ENCODE results near the gene FBXL12. TPM values are rescaled to one million over a fixed set of nuclear protein-coding genes. Genes with fewer than 3 reads are reported as not detected.

The FBXL12 gene
- total and polyA plus RNA-seq, 2 of the 4 experiments (the other 2 are of a cell fraction) = 8.1 to 42.6 TPM

DNA sequence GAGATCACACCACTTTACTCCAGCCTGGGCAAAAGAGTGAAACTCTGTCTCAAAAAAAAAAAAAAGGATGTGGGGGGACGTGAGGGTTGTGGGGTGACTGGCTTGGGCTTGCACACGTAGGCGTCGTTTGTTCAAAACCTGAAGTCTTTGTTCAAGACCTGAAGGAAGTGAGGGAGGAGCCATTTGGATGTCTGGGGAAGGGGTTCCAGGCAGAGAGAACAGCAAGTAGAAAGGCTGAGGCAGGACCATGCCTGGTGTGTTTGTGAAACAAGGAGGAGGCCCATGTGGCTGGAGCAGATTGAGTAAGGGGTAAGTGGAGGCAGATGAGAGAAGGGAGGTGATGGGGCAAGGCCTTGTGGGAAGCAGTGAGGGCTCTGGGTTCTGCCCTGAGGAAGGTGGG is 44.1 kb upstream of the FBXL12 start:
- H2BK20ac ChIP-seq (ENCODE audit: low read depth, low read length) = no peak overlapping the region
- in situ Hi-C loops (cut with MboI; ENCODE audit: low sequenced_read_pairs) (no loop called here), intact Hi-C loops (cut with micrococcal nuclease) (no loop called here), dilution Hi-C loops (cut with HindIII; ENCODE audit: low sequenced_read_pairs, unreplicated experiment) (no loop called here)
- no peak overlapping the region for H3K9ac ChIP-seq (ENCODE audit: low read depth, low read length)
- no peak overlapping the region for H2BK120ac ChIP-seq (ENCODE audit: low read depth, low read length)
- no peak for DNase-seq
- H3K79me1 ChIP-seq (ENCODE audit: low read depth in 1 of 2, low read length in 2 of 2) = no peaks in the 10 kb centered on the region
- no peak overlapping the region for H3K4ac ChIP-seq (ENCODE audit: low read depth, low read length)
- H3K27me3 ChIP-seq (ENCODE audit: control insufficient read depth, insufficient read depth, low read length) = no peaks in the 10 kb centered on the region
- H3K36me3 ChIP-seq (ENCODE audit: control insufficient read depth, insufficient read depth, low read length) = no peaks in the 10 kb centered on the region
- H3K56ac ChIP-seq (ENCODE audit: extremely low read depth, insufficient read depth, low read length) = no peak overlapping the region
- no peak overlapping the region for H3K4me2 ChIP-seq (ENCODE audit: low read depth, low read length)
- H3K27ac ChIP-seq (ENCODE audit: insufficient read depth, low read length) = no peak overlapping the region
- no peak overlapping the region for H4K91ac ChIP-seq (ENCODE audit: insufficient read depth, low read depth, low read length)
- H2BK5ac ChIP-seq (ENCODE audit: low read depth, low read length, poor library complexity, severe bottlenecking) = no peak overlapping the region
- H2AFZ ChIP-seq (replicated peaks; ENCODE audit: low read length, poor library complexity) = no peak overlapping the region
- H4K20me1 ChIP-seq (ENCODE audit: insufficient read depth, low read length) = no peaks in the 10 kb centered on the region
- 85% methylated on average over 4 of the region's 4 CpGs; no CpG with 5 or more reads in 1 of the 2 experiments for WGBS, 2 experiments (ENCODE audit: extremely low coverage in 2 of 2, insufficient read length in 1 of 2)
- BruUV-seq (replicated peaks) = no TSS peak
- ChIA-PET POLR2A (ENCODE audit: unreplicated experiment) (interaction anchor here (0.6 kb wide), 1 partner anchor 1421 kb away, joined by 3 read pairs; no protein-coding TSS in a partner anchor), CTCF (no interaction called here)
- ATAC-seq (ENCODE audit: low read depth) = no peak
- no peak overlapping the region for H4K8ac ChIP-seq (ENCODE audit: low read depth in 2 of 2, low read length in 2 of 2)
- H3K9me3 ChIP-seq (ENCODE audit: control insufficient read depth, insufficient read depth, low read length) = no peaks in the 10 kb centered on the region
- H4K5ac ChIP-seq (ENCODE audit: low read depth, low read length) = no peak overlapping the region
- H3K23ac ChIP-seq (ENCODE audit: low read depth, low read length) = no peak overlapping the region
- no peak overlapping the region for H3K18ac ChIP-seq (ENCODE audit: low read depth, low read length)
- H2AK5ac ChIP-seq (ENCODE audit: low read depth, low read length) = no peak overlapping the region
- no peaks in the 10 kb centered on the region for H3K4me1 ChIP-seq (ENCODE audit: control insufficient read depth, insufficient read depth, low read length)
- no peak overlapping the region for H3K14ac ChIP-seq (replicated peaks; ENCODE audit: low read depth, low read length)
- peak overlapping the region; percentile 28 for H2AK9ac ChIP-seq (replicated peaks; ENCODE audit: low read depth, low read length, poor library complexity)
- no peak overlapping the region for H3K4me3 ChIP-seq (ENCODE audit: insufficient read depth, low read depth, low read length)
- no peak overlapping the region for H2BK15ac ChIP-seq (ENCODE audit: low read depth, low read length)
- H3K9me1 ChIP-seq (ENCODE audit: insufficient read depth, low read length) = 0 out of 2 replicates have a peak, but pooled peaks cover 3% of the 10 kb centered on the region
- TF ChIP-seq MXI1 (IDR thresholded peaks at IDR 0.05; ENCODE audit: borderline replicate concordance, low read depth, low read length) (no peak), FOS (IDR thresholded peaks at IDR 0.05; ENCODE audit: low read depth, low read length) (no peak), RCOR1 (IDR thresholded peaks at IDR 0.05; ENCODE audit: insufficient replicate concordance, low read length) (no peak), MAFK (IDR thresholded peaks at IDR 0.05; ENCODE audit: low read depth, low read length) (no peak), RFX5 (IDR thresholded peaks at IDR 0.05; ENCODE audit: low read depth, low read length) (no peak), MAZ (IDR thresholded peaks at IDR 0.05; ENCODE audit: borderline replicate concordance, low read depth, low read length) (no peak), BHLHE40 (IDR thresholded peaks at IDR 0.05; ENCODE audit: low read depth, low read length) (no peak), RAD21 (IDR thresholded peaks at IDR 0.05; ENCODE audit: low read length) (no peak), CEBPB (IDR thresholded peaks at IDR 0.05; ENCODE audit: low read depth, low read length) (no peak), SMC3 (IDR thresholded peaks at IDR 0.05; ENCODE audit: low read depth, low read length) (no peak), CHD1 (IDR thresholded peaks at IDR 0.05; ENCODE audit: low read depth, low read length) (no peak), POLR2A (IDR thresholded peaks at IDR 0.05; ENCODE audit: low read depth, low read length) (no peak)
- TF ChIP-seq, protein P1, sequence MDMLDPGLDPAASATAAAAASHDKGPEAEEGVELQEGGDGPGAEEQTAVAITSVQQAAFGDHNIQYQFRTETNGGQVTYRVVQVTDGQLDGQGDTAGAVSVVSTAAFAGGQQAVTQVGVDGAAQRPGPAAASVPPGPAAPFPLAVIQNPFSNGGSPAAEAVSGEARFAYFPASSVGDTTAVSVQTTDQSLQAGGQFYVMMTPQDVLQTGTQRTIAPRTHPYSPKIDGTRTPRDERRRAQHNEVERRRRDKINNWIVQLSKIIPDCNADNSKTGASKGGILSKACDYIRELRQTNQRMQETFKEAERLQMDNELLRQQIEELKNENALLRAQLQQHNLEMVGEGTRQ (IDR thresholded peaks at IDR 0.05; ENCODE audit: low read depth, low read length) = no peak
- TF ChIP-seq, protein P2, sequence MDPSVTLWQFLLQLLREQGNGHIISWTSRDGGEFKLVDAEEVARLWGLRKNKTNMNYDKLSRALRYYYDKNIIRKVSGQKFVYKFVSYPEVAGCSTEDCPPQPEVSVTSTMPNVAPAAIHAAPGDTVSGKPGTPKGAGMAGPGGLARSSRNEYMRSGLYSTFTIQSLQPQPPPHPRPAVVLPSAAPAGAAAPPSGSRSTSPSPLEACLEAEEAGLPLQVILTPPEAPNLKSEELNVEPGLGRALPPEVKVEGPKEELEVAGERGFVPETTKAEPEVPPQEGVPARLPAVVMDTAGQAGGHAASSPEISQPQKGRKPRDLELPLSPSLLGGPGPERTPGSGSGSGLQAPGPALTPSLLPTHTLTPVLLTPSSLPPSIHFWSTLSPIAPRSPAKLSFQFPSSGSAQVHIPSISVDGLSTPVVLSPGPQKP (IDR thresholded peaks at IDR 0.05; ENCODE audit: borderline replicate concordance, low read depth, low read length) = no peak
